IMR-90 (cell line): Measurements from ENCODE around the gene UBASH3B. TPM values are rescaled to one million over a fixed set of nuclear protein-coding genes. Genes with fewer than 3 reads are reported as not detected.

ENCODE experiments used
- ATAC-seq: fragments of 200-7000 bp; cut with Tn5 transposase; 2 replicates; pipeline ENCODE4 v1.9.1; 2020; ENCODE audit warnings: low read depth, mild to moderate bottlenecking, moderate library complexity
- BruUV-seq: library from RNA; stranded (reverse); fragments of 400-500 nt; replicated peaks from 2 replicates; lab custom pipeline; 2021; lab: Mats Ljungman, UMichigan
- CTCF ChIA-PET: fragments of 300-600 bp; formaldehyde crosslinking; extraction: SDS; loops from one replicate; lab custom pipeline; 2021; ENCODE audit warnings: antibody characterized with exemption; lab: Yijun Ruan, JAX
- POLR2A ChIA-PET: fragments of 300-600 bp; sonication (Branson Sonifier 250); formaldehyde crosslinking; loops from one replicate; lab custom pipeline; 2022; ENCODE audit warnings: antibody characterized with exemption; ENCODE audit not compliant: unreplicated experiment; lab: Charles Lee
- DNase-seq: peaks from one replicate; pipeline ENCODE4 v3.0.0; 2013
- H2AFZ ChIP-seq: replicated peaks from 2 replicates; pipeline ENCODE3; 2013; ENCODE audit warnings: low read length, mild to moderate bottlenecking; ENCODE audit not compliant: poor library complexity
- H2AK5ac ChIP-seq: 2 replicates; pipeline ENCODE4 v1.6.1; 2013; ENCODE audit warnings: low read depth, low read length, inconsistent platforms
- H2AK9ac ChIP-seq: replicated peaks from 2 replicates; pipeline ENCODE3; 2013; ENCODE audit warnings: mild to moderate bottlenecking, low read depth, low read length, moderate library complexity; ENCODE audit not compliant: poor library complexity
- H2BK120ac ChIP-seq: 2 replicates; pipeline ENCODE4 v1.6.1; 2013; ENCODE audit warnings: low read depth, low read length, inconsistent platforms
- H2BK15ac ChIP-seq: 3 replicates; pipeline ENCODE4 v1.6.1; 2013; ENCODE audit warnings: low read depth, low read length, inconsistent platforms
- H2BK20ac ChIP-seq: 2 replicates; pipeline ENCODE4 v1.6.1; 2013; ENCODE audit warnings: low read depth, mild to moderate bottlenecking, inconsistent platforms, low read length, moderate library complexity
- H2BK5ac ChIP-seq: 2 replicates; pipeline ENCODE4 v1.6.1; 2013; ENCODE audit warnings: mild to moderate bottlenecking, low read depth, low read length, inconsistent platforms; ENCODE audit not compliant: poor library complexity, severe bottlenecking
- H3K14ac ChIP-seq: replicated peaks from 2 replicates; pipeline ENCODE4 v1.6.1; 2013; ENCODE audit warnings: low read depth, low read length, inconsistent platforms
- H3K18ac ChIP-seq: 2 replicates; pipeline ENCODE4 v1.6.1; 2013; ENCODE audit warnings: low read depth, low read length, control low read depth
- H3K23ac ChIP-seq: 2 replicates; pipeline ENCODE4 v1.6.1; 2013; ENCODE audit warnings: low read depth, low read length, inconsistent platforms
- H3K27ac ChIP-seq: 2 replicates; pipeline ENCODE4 v1.5.1; 2013; ENCODE audit warnings: mild to moderate bottlenecking, control low read depth, low read length; ENCODE audit not compliant: insufficient read depth
- H3K27me3 ChIP-seq: 2 replicates; pipeline ENCODE4 v1.6.1; 2013; ENCODE audit warnings: low read length; ENCODE audit not compliant: control insufficient read depth, insufficient read depth
- H3K36me3 ChIP-seq: 2 replicates; pipeline ENCODE4 v1.6.1; 2013; ENCODE audit warnings: low read length, mixed read lengths; ENCODE audit not compliant: control insufficient read depth, insufficient read depth
- H3K4ac ChIP-seq: 2 replicates; pipeline ENCODE4 v1.6.1; 2013; ENCODE audit warnings: low read depth, low read length, inconsistent platforms
- H3K4me1 ChIP-seq: 2 replicates; pipeline ENCODE4 v1.6.1; 2013; ENCODE audit warnings: low read length, mixed read lengths; ENCODE audit not compliant: control insufficient read depth, insufficient read depth
- H3K4me2 ChIP-seq: 2 replicates; pipeline ENCODE4 v1.6.1; 2013; ENCODE audit warnings: low read depth, mild to moderate bottlenecking, control low read depth, low read length, moderate library complexity
- H3K4me3 ChIP-seq: 2 replicates; pipeline ENCODE4 v1.5.1; 2013; ENCODE audit warnings: low read depth, mild to moderate bottlenecking, control low read depth, low read length, moderate library complexity; ENCODE audit not compliant: insufficient read depth
- H3K56ac ChIP-seq: 2 replicates; pipeline ENCODE4 v1.6.1; 2013; ENCODE audit warnings: low read length, inconsistent platforms; ENCODE audit not compliant: insufficient read depth; ENCODE audit errors: extremely low read depth
- H3K79me1 ChIP-seq, 2 experiments: 2 replicates each; pipeline ENCODE4 v1.6.1; 2013; ENCODE audit warnings: low read length in 2 of 2, inconsistent platforms in 1 of 2, low read depth in 1 of 2
- H3K9ac ChIP-seq: 2 replicates; pipeline ENCODE4 v1.6.1; 2013; ENCODE audit warnings: low read depth, low read length, control low read depth
- H3K9me1 ChIP-seq: 2 replicates; pipeline ENCODE4 v1.6.1; 2013; ENCODE audit warnings: low read length, inconsistent platforms; ENCODE audit not compliant: insufficient read depth
- H3K9me3 ChIP-seq: 2 replicates; pipeline ENCODE4 v1.6.1; 2013; ENCODE audit warnings: low read length; ENCODE audit not compliant: control insufficient read depth, insufficient read depth
- H4K20me1 ChIP-seq: 2 replicates; pipeline ENCODE4 v1.6.1; 2013; ENCODE audit warnings: low read length, inconsistent platforms; ENCODE audit not compliant: insufficient read depth
- H4K5ac ChIP-seq: 2 replicates; pipeline ENCODE4 v1.6.1; 2013; ENCODE audit warnings: mild to moderate bottlenecking, low read depth, low read length, control low read depth
- H4K8ac ChIP-seq, 2 experiments: 2 replicates each; pipeline ENCODE4 v1.6.1; 2013; ENCODE audit warnings: low read depth in 2 of 2, low read length in 2 of 2, control low read depth in 1 of 2, inconsistent platforms in 1 of 2
- H4K91ac ChIP-seq: 2 replicates; pipeline ENCODE4 v1.6.1; 2013; ENCODE audit warnings: low read depth, low read length, inconsistent platforms; ENCODE audit not compliant: insufficient read depth
- BHLHE40 ChIP-seq: fragments of 150-350 bp; IDR thresholded peaks from 2 replicates; pipeline ENCODE4 v1.6.1; 2016; ENCODE audit warnings: mild to moderate bottlenecking, low read depth, low read length
- CEBPB ChIP-seq: IDR thresholded peaks from 2 replicates; pipeline ENCODE4 v1.6.1; 2012; ENCODE audit warnings: low read depth, low read length, improper control_type of control experiment
- MAFK ChIP-seq: IDR thresholded peaks from 2 replicates; pipeline ENCODE4 v1.6.1; 2012; ENCODE audit warnings: low read depth, low read length, improper control_type of control experiment
- MAZ ChIP-seq: IDR thresholded peaks from 2 replicates; pipeline ENCODE4 v1.6.1; 2012; ENCODE audit warnings: low read depth, mild to moderate bottlenecking, low read length, improper control_type of control experiment, moderate library complexity, borderline replicate concordance
- MXI1 ChIP-seq: IDR thresholded peaks from 2 replicates; pipeline ENCODE4 v1.6.1; 2012; ENCODE audit warnings: low read depth, mild to moderate bottlenecking, low read length, moderate library complexity, borderline replicate concordance
- RAD21 ChIP-seq: IDR thresholded peaks from 2 replicates; pipeline ENCODE4 v1.6.1; 2012; ENCODE audit warnings: low read length, improper control_type of control experiment
- SMC3 ChIP-seq: fragments of 150-350 bp; IDR thresholded peaks from 2 replicates; pipeline ENCODE4 v1.6.1; 2016; ENCODE audit warnings: low read depth, mild to moderate bottlenecking, antibody characterized with exemption, low read length, moderate library complexity
- WGBS, 2 experiments: methylation state at CpG; one replicate each; pipeline versions ENCODE4 v1.1.5 to v1.1.7; 2013; ENCODE audit warnings: missing lambda C conversion rate in 2 of 2; ENCODE audit not compliant: insufficient read length in 1 of 2; ENCODE audit errors: extremely low coverage in 2 of 2; 5-methylcytosine and 5-hydroxymethylcytosine counted together
- dilution Hi-C: fragments of 300-500 bp; cut with HindIII; formaldehyde crosslinking; loops from one replicate; pipeline ENCODE4 v1.14.3; 2018; ENCODE audit warnings: low sequenced_read_pairs; ENCODE audit not compliant: unreplicated experiment
- in situ Hi-C: fragments of 300-500 bp; cut with MboI; formaldehyde crosslinking; loops from 3 replicates; pipeline ENCODE4 v1.14.3; 2019; ENCODE audit warnings: low sequenced_read_pairs, inconsistent platforms, mixed read lengths
- intact Hi-C: fragments of 100-400 bp; cut with micrococcal nuclease; formaldehyde crosslinking; loops from 2 replicates; pipeline ENCODE4 v1.10.0; 2022
- polyA plus RNA-seq, 3 experiments: library from polyadenylated mRNA; depleted of rRNA; stranded (reverse); fragments of >200 nt; gene quantifications; 2 replicates each; pipeline ENCODE4 v1.2.3, GENCODE V29; 2012; ENCODE audit warnings: low replicate concordance in 1 of 3
- total RNA-seq: library from RNA; depleted of rRNA; stranded (reverse); fragments of >200 nt; gene quantifications from 2 replicates; pipeline ENCODE4 v1.2.3, GENCODE V29; 2012
- TF ChIP-seq, protein P1 (sequence below): fragments of 150-350 bp; IDR thresholded peaks from 2 replicates; pipeline ENCODE4 v1.6.1; 2016; ENCODE audit warnings: low read depth, mild to moderate bottlenecking, low read length, moderate library complexity, borderline replicate concordance

UBASH3B gene
- total and polyA plus RNA-seq, 2 of the 4 experiments (the other 2 are of a cell fraction), result 27.2 to 48.0 TPM

DNA sequence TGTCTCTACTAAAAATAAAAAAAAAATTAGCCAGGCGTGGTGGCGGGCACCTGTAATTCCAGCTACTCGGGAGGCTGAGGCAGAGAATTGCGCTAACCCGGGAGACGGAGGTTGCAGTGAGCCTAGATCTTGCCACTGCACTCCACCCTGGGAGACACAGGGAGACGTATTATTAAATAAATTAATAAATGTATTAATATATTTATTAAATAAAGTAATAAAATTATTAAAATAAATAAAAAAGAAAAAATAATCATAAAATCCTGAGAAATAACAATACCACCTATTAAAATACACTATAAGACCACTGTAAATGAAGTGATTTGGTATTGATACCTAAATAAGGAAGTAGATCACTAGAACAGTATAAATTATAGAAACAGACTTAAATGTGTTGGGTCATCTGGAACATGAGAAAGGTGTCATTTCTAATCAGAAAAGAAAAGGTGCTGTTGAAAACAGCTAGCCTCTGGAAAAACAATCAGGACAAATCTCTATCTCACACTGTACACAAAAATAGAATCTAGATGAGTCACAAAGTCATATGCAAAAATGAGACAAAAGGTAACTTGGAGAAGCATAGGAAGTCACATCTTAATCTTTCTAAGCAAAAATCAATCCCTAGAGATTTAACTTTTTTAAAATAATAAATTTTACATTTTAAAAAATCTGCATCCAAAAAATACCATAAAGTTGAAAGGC, 43.2 kb upstream of the UBASH3B start:
- Histone ChIP-seq H4K20me1 (no peaks in the 10 kb centered on the region), H3K4me3 (no peak overlapping the region), H3K4me2 (no peak overlapping the region), H2BK15ac (no peak overlapping the region), H3K27me3 (peaks cover 24% of the 10 kb centered on the region), H4K91ac (no peak overlapping the region), H3K56ac (no peak overlapping the region), H3K14ac (no peak overlapping the region), H4K5ac (no peak overlapping the region), H2AK5ac (no peak overlapping the region), H3K36me3 (no peaks in the 10 kb centered on the region), H2AK9ac (no peak overlapping the region), H2BK5ac (no peak overlapping the region), H3K9me3 (no peaks in the 10 kb centered on the region), H3K27ac (no peak overlapping the region), H3K9me1 (no peaks in the 10 kb centered on the region), H3K18ac (no peak overlapping the region), H3K23ac (no peak overlapping the region), H3K9ac (no peak overlapping the region), H3K79me1 (no peaks in the 10 kb centered on the region), H2AFZ (no peak overlapping the region), H3K4me1 (no peaks in the 10 kb centered on the region), H3K4ac (no peak overlapping the region), H4K8ac (no peak overlapping the region), H2BK120ac (no peak overlapping the region), H2BK20ac (no peak overlapping the region)
- in situ Hi-C loops, result no loop called here
- ATAC-seq (no peak), DNase-seq (no peak)
- WGBS, 2 experiments, result 80% methylated on average over 1 of the region's 7 CpGs; no CpG with 5 or more reads in 1 of the 2 experiments
- intact Hi-C loops, result no loop called here
- ChIA-PET POLR2A (interaction anchor here (0.6 kb wide), 1 partner anchor 12 kb away, joined by 3 read pairs; no protein-coding TSS in a partner anchor), CTCF (interaction anchor here (0.6 to 1.2 kb wide), 3 partner anchors 11 to 55 kb away, joined by 3 to 4 read pairs (median 3); no protein-coding TSS in a partner anchor)
- TF ChIP-seq MAFK (no peak), MAZ (no peak), SMC3 (no peak), BHLHE40 (no peak), CEBPB (no peak), RAD21 (no peak), MXI1 (no peak)
- TF ChIP-seq, protein P1, sequence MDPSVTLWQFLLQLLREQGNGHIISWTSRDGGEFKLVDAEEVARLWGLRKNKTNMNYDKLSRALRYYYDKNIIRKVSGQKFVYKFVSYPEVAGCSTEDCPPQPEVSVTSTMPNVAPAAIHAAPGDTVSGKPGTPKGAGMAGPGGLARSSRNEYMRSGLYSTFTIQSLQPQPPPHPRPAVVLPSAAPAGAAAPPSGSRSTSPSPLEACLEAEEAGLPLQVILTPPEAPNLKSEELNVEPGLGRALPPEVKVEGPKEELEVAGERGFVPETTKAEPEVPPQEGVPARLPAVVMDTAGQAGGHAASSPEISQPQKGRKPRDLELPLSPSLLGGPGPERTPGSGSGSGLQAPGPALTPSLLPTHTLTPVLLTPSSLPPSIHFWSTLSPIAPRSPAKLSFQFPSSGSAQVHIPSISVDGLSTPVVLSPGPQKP, result no peak
- dilution Hi-C loops, result no loop called here
- BruUV-seq, result no TSS peak
